K562 (cell line): Measurements from ENCODE around the gene PURA. TPM values are rescaled to one million over a fixed set of nuclear protein-coding genes. Genes with fewer than 3 reads are reported as not detected.

Source experiments
- C11orf30 ChIP-seq: fragments of 450-650 bp; IDR thresholded peaks from 2 replicates; pipeline ENCODE4 v1.6.1; 2016; ENCODE audit warnings: low read depth, mild to moderate bottlenecking
- DMBX1 ChIP-seq: fragments of 250-450 bp; sonication (Bioruptor Pico); IDR thresholded peaks from 2 replicates; pipeline ENCODE4 v1.8.0; 2022; ENCODE audit warnings: inconsistent platforms, mild to moderate bottlenecking, moderate library complexity, borderline replicate concordance
- E2F8 ChIP-seq: fragments of 450-650 bp; IDR thresholded peaks from 2 replicates; pipeline ENCODE4 v1.7.1; 2018; ENCODE audit warnings: mild to moderate bottlenecking, low read depth; ENCODE audit not compliant: partially characterized antibody
- PATZ1 ChIP-seq: fragments of 250-450 bp; sonication (Bioruptor Pico); IDR thresholded peaks from 2 replicates; pipeline ENCODE4 v1.5.0; 2020; ENCODE audit warnings: mild to moderate bottlenecking, borderline replicate concordance
- SMAD4 ChIP-seq: fragments of 250-450 bp; sonication (Bioruptor Pico); conservative IDR thresholded peaks from 2 replicates; pipeline ENCODE4 v1.8.0; 2021; ENCODE audit warnings: inconsistent platforms, mild to moderate bottlenecking, moderate library complexity
- ZNF124 ChIP-seq: sonication (generic); formaldehyde crosslinking; IDR thresholded peaks from 2 replicates; pipeline ENCODE4 v1.8.1; 2022; ENCODE audit warnings: missing genetic modification reagents
- ZNF589 ChIP-seq: fragments of 200-800 bp; sonication (Bioruptor generic); IDR thresholded peaks from 2 replicates; pipeline ENCODE4 v1.6.1; 2016; ENCODE audit warnings: low read depth, missing genetic modification characterization, missing compliant biosample characterization
- polyA plus RNA-seq, 8 experiments: library from polyadenylated mRNA; depleted of rRNA in 4 of 8; stranded (reverse) in 5 of 8; unstranded in 3 of 8; fragments of >200 nt; fragmentation: Nextera tagmentation in 2 of 8; fragmentation: Illumina TruSeq in 1 of 8; extraction: Ambion mirVana in 2 of 8; extraction: Trizol in 1 of 8; gene quantifications; 2 replicates each; pipeline versions ENCODE4 v1.2.1 to v1.2.3, GENCODE V29; 2011 to 2014; ENCODE audit warnings: inconsistent platforms in 1 of 8, missing spikeins in 1 of 8
- total RNA-seq, 7 experiments: library from RNA; depleted of rRNA in 6 of 7; stranded (reverse); fragments of >200 nt in 6 of 7; fragmentation: Illumina TruSeq in 2 of 7; extraction: Trizol in 2 of 7; gene quantifications; 2 replicates each; pipeline versions ENCODE4 v1.2.1 to v1.2.3, GENCODE V29; 2011 to 2021; ENCODE audit warnings: low replicate concordance in 1 of 7
- TF ChIP-seq, protein P1 (sequence below): fragments of 250-450 bp; sonication (Bioruptor Pico); IDR thresholded peaks from 2 replicates; pipeline ENCODE4 v1.8.0; 2021; ENCODE audit warnings: moderate library complexity, mild to moderate bottlenecking, inconsistent platforms
- TF ChIP-seq, protein P2 (sequence below), 3 experiments: fragments of 200-800 bp in 1 of 3; fragments of 250-450 bp in 1 of 3; fragments of 450-650 bp in 1 of 3; sonication (Bioruptor Pico) in 1 of 3; sonication (Bioruptor generic) in 1 of 3; formaldehyde crosslinking in 1 of 3; IDR thresholded peaks; 2 replicates each; pipeline versions ENCODE4 v1.6.1 to v1.8.0; 2016 to 2022; ENCODE audit warnings: mild to moderate bottlenecking in 2 of 3, missing genetic modification characterization in 2 of 3, missing compliant biosample characterization in 1 of 3, moderate library complexity in 1 of 3

The PURA gene
- total and polyA plus RNA-seq, 9 of the 15 experiments (the other 6 are each of a cell fraction or from before 2014, with no cell fraction given) = 3.2 to 11.1 (median 5.4) TPM

DNA sequence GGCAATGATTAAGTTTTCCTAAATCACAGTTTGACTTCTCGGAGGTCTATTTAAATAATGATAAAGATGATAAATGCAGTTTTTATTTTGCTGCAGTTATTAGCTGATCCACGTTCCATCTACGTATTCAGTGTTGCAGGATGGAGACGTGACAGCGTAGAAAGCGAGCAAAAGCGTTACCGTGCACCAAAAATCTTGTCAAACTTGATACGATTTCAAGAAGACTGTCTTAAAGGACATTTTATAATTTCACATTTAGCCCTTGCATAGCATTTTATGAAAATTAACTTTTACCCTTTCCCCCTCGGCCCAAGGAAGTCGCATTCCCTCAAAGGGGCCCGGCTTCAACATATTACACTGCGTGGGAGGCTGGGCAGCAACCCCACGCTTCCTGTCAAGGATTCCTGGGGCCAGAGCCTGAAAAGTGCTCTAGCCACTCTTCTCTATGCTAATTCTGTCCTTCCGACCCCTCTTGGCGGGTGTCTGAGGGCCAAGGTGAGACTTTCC lies 7.1 kb upstream of the PURA start (continued):
- no peak for TF ChIP-seq ZNF124 (CRISPR knock-in tag)
- 0 out of 2 replicates have a peak, but pooled peaks have one; percentile 20 for TF ChIP-seq ZNF589
- TF ChIP-seq, protein P1, sequence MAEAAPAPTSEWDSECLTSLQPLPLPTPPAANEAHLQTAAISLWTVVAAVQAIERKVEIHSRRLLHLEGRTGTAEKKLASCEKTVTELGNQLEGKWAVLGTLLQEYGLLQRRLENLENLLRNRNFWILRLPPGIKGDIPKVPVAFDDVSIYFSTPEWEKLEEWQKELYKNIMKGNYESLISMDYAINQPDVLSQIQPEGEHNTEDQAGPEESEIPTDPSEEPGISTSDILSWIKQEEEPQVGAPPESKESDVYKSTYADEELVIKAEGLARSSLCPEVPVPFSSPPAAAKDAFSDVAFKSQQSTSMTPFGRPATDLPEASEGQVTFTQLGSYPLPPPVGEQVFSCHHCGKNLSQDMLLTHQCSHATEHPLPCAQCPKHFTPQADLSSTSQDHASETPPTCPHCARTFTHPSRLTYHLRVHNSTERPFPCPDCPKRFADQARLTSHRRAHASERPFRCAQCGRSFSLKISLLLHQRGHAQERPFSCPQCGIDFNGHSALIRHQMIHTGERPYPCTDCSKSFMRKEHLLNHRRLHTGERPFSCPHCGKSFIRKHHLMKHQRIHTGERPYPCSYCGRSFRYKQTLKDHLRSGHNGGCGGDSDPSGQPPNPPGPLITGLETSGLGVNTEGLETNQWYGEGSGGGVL (CRISPR knock-in tag) = no peak
- TF ChIP-seq PATZ1 (CRISPR knock-in tag) = no peak
- TF ChIP-seq, protein P2, sequence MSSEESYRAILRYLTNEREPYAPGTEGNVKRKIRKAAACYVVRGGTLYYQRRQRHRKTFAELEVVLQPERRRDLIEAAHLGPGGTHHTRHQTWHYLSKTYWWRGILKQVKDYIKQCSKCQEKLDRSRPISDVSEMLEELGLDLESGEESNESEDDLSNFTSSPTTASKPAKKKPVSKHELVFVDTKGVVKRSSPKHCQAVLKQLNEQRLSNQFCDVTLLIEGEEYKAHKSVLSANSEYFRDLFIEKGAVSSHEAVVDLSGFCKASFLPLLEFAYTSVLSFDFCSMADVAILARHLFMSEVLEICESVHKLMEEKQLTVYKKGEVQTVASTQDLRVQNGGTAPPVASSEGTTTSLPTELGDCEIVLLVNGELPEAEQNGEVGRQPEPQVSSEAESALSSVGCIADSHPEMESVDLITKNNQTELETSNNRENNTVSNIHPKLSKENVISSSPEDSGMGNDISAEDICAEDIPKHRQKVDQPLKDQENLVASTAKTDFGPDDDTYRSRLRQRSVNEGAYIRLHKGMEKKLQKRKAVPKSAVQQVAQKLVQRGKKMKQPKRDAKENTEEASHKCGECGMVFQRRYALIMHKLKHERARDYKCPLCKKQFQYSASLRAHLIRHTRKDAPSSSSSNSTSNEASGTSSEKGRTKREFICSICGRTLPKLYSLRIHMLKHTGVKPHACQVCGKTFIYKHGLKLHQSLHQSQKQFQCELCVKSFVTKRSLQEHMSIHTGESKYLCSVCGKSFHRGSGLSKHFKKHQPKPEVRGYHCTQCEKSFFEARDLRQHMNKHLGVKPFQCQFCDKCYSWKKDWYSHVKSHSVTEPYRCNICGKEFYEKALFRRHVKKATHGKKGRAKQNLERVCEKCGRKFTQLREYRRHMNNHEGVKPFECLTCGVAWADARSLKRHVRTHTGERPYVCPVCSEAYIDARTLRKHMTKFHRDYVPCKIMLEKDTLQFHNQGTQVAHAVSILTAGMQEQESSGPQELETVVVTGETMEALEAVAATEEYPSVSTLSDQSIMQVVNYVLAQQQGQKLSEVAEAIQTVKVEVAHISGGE (CRISPR knock-in tag; IDR thresholded peaks at IDR 0.05) = peak in 1 of 3 experiments; percentile 53; a peak in 1 of 6 replicates
- no peak for TF ChIP-seq DMBX1 (CRISPR knock-in tag)
- no peak for TF ChIP-seq SMAD4
- no peak for TF ChIP-seq E2F8
- no peak for TF ChIP-seq C11orf30
